ENCODE measurements around the gene CDK19. TPM values are rescaled to one million over a fixed set of nuclear protein-coding genes. Genes with fewer than 3 reads are reported as not detected.

The CDK19 gene
- total RNA-seq, 4 donors from 2014 or later: 12.9 to 23.2 (median 13.2) TPM

DNA sequence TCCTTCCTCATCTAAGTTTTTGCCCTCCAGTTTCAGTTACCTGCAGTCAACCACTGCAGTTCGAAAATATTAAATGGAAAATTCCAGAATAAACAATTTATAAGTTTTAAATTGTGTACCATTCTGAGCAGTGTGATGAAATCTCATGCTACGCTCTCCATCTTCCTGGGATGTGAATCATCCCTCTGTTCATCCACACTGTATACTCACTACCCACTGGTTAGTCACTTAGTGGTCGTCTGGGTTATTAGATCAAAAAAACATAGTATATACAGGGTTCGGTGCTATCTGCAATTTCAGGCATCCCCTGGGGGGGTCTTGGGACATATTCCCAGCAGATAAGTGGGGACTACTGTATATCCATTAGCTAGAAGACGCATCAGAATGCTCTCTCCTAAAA is 186.9 kb downstream of the CDK19 start:
- TF ChIP-seq POLR2AphosphoS5 (IDR thresholded peaks at IDR 0.05) (no peak), POLR2A (IDR thresholded peaks at IDR 0.05) (no peak), EP300 (IDR thresholded peaks at IDR 0.05) (no peak)
- TF ChIP-seq, protein P1, sequence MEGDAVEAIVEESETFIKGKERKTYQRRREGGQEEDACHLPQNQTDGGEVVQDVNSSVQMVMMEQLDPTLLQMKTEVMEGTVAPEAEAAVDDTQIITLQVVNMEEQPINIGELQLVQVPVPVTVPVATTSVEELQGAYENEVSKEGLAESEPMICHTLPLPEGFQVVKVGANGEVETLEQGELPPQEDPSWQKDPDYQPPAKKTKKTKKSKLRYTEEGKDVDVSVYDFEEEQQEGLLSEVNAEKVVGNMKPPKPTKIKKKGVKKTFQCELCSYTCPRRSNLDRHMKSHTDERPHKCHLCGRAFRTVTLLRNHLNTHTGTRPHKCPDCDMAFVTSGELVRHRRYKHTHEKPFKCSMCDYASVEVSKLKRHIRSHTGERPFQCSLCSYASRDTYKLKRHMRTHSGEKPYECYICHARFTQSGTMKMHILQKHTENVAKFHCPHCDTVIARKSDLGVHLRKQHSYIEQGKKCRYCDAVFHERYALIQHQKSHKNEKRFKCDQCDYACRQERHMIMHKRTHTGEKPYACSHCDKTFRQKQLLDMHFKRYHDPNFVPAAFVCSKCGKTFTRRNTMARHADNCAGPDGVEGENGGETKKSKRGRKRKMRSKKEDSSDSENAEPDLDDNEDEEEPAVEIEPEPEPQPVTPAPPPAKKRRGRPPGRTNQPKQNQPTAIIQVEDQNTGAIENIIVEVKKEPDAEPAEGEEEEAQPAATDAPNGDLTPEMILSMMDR (IDR thresholded peaks at IDR 0.05): no peak
- Histone ChIP-seq H3K27me3 (no peaks in the 10 kb centered on the region), H3K4me3 (no peak overlapping the region), H3K36me3 (peaks cover 0 to 17% of the 10 kb centered on the region in 2 donors), H3K9me3 (no peaks in the 10 kb centered on the region), H3K27ac (no peak overlapping the region), H3K4me1 (no peaks in the 10 kb centered on the region)
- ATAC-seq: no peak
- WGBS, 2 donors (ENCODE audit: low coverage in 1 of 2): 81 to 98% methylated on average over 5 of the region's 5 CpGs

DNA sequence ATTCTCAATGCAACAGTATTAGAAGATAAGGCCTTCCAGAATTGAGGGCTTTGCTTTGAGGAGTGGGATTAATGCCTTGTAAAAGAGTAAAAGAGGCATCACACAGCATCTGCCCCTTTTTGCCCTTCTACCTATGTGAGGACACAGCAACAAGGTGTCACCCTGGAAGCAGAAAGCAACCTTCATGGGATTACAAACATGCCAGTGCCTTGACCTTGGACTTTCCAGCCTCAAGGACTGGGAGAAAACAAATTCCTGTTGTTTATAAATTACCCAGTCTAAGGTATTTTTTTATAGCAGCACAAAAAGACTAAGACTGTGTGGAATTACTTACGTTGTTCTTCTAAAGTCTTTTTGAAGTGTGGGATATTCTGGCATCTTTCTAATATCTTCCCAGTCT is 188.8 kb downstream of the CDK19 start:
- WGBS, 2 donors (ENCODE audit: low coverage in 1 of 2): 100% methylated on average over 1 of the region's 1 CpG
- no peak for ATAC-seq

DNA sequence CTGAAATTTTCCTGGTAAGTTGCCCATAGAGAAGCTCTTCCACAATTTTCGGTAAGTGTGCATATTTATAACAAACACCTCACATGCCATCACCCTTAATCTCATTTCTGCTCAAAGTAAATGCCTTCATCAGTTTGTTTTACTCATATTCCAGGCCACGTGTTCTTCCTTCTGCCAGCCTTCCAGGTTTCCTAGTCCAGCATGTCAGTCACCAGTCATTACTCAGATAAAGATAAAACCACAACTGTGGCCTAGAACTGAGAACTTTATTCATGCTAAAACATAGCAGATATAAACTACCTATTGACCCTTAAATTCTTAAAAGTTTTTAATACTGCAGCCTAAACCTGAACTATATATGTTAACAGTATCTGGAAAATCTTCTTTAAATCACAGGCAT is 189.4 kb downstream of the CDK19 start:
- Histone ChIP-seq H3K36me3 (peaks cover 0 to 39% of the 10 kb centered on the region in 2 donors), H3K27ac (no peak overlapping the region), H3K4me1 (no peaks in the 10 kb centered on the region), H3K27me3 (no peaks in the 10 kb centered on the region), H3K9me3 (no peaks in the 10 kb centered on the region), H3K4me3 (no peak overlapping the region)
- WGBS, 2 donors (ENCODE audit: low coverage in 1 of 2): 63 to 86% methylated on average over 2 of the region's 2 CpGs
- TF ChIP-seq, protein P1 (IDR thresholded peaks at IDR 0.05): no peak
- TF ChIP-seq POLR2A (IDR thresholded peaks at IDR 0.05): no peak
- no peak for ATAC-seq

More for the DNA sequence above, 188.8 kb downstream of the CDK19 start:
- Histone ChIP-seq H3K27ac (no peak overlapping the region), H3K4me3 (no peak overlapping the region), H3K4me1 (no peaks in the 10 kb centered on the region), H3K36me3 (peaks cover 0 to 33% of the 10 kb centered on the region in 2 donors), H3K9me3 (no peaks in the 10 kb centered on the region), H3K27me3 (no peaks in the 10 kb centered on the region)
- no peak for TF ChIP-seq EP300 (IDR thresholded peaks at IDR 0.05)
- no peak for TF ChIP-seq POLR2AphosphoS5 (IDR thresholded peaks at IDR 0.05)
- no peak for TF ChIP-seq POLR2A (IDR thresholded peaks at IDR 0.05)
- TF ChIP-seq, protein P1 (IDR thresholded peaks at IDR 0.05): no peak

DNA sequence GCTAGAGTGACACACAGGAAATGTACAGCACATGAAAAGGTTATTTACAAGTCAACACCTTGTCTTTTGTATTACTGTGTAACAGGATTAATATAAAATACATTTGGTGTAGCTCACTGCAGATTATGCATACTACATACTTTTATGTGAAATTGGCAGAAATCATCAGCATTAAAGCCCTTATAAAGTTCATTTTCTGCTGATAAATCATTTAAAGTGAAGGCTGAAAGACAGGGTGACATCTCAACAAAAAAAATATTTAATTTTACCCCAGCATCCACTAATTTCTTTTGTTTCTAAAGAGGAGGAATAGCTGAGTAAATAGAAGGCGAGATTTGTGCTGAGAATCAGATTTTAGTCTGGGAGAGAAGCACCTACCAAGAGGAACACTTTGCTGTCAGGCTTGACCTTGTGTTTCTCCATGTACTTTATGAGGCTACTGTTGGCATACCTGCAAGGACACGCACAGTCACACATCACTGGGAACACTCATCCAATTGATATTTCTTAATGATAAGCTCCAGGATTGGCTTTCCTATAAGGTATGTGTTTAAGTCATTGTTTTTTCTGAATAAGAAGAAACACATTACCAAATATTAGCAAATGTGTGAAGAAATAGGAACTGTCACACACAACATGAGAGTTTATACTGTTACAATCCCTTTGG is 192.2 kb downstream of the CDK19 start:
- H3K36me3 ChIP-seq: peaks cover 0 to 48% of the 10 kb centered on the region in 2 donors
- peaks cover 0 to 9% (median 0%) of the 10 kb centered on the region in 3 donors for H3K4me1 ChIP-seq
- WGBS, 2 donors (ENCODE audit: low coverage in 1 of 2): 90 to 100% methylated on average over 2 of the region's 2 CpGs
- H3K27ac ChIP-seq: no peak overlapping the region
- no peaks in the 10 kb centered on the region for H3K27me3 ChIP-seq
- no peak for ATAC-seq
- no peak overlapping the region for H3K4me3 ChIP-seq
- no peaks in the 10 kb centered on the region for H3K9me3 ChIP-seq
- TF ChIP-seq EP300 (IDR thresholded peaks at IDR 0.05) (no peak), POLR2A (IDR thresholded peaks at IDR 0.05) (no peak), POLR2AphosphoS5 (IDR thresholded peaks at IDR 0.05) (no peak)
- TF ChIP-seq, protein P1 (IDR thresholded peaks at IDR 0.05): no peak

DNA sequence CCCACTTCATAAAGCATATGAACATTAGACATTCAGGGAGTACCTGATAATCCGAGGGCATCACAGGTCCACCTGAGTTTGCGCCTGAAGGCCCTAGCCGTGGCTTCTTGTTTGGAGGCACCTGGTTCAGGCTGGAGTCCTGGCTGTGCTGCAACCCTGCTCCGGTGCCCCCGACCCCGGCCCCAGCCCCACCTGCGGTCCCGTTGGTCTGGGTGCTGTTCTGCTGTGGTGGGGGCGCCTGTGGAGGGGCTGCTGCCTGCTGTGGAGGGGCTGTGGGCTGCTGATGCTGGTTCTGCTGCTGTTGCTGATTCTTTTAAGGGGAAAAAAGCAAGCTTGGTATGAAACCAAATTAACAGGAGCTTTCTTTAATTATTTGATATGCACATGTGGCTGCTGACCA is 194.2 kb downstream of the CDK19 start:
- H3K27me3 ChIP-seq: no peaks in the 10 kb centered on the region
- peaks cover 0 to 46% of the 10 kb centered on the region in 2 donors for H3K36me3 ChIP-seq
- ATAC-seq: no peak
- TF ChIP-seq EP300 (IDR thresholded peaks at IDR 0.05): no peak
- TF ChIP-seq, protein P1 (IDR thresholded peaks at IDR 0.05): no peak
- no peak for TF ChIP-seq POLR2A (IDR thresholded peaks at IDR 0.05)
- TF ChIP-seq POLR2AphosphoS5 (IDR thresholded peaks at IDR 0.05): no peak
- no peak overlapping the region for H3K4me3 ChIP-seq
- H3K9me3 ChIP-seq: no peaks in the 10 kb centered on the region
- 100% methylated on average over 1 of the region's 9 CpGs for WGBS, 2 donors (ENCODE audit: low coverage in 1 of 2)
- peaks cover 0 to 9% (median 0%) of the 10 kb centered on the region in 3 donors for H3K4me1 ChIP-seq
- no peak overlapping the region for H3K27ac ChIP-seq
